Stimulated activated CD4-positive, alpha-beta T cell treated with anti-CD3 and anti-CD28 coated beads, Interleukin-15, amount 100 ng/mL, for 24 hours (primary cell): ENCODE data around the gene ITLN2.
"Not testable (repeated sequence)": the region's sequence is repeated elsewhere in the genome, so short reads cannot be mapped to it uniquely, and the experiment has no call there.

Experiments used
- DNase-seq: peaks from one replicate; pipeline ENCODE4 v3.0.0-alpha.2; 2020

The ITLN2 gene

GRCh38 chr1:160904783-160905616, 49.6 kb downstream of the ITLN2 start:
- DNase-seq = no peak

DNA sequence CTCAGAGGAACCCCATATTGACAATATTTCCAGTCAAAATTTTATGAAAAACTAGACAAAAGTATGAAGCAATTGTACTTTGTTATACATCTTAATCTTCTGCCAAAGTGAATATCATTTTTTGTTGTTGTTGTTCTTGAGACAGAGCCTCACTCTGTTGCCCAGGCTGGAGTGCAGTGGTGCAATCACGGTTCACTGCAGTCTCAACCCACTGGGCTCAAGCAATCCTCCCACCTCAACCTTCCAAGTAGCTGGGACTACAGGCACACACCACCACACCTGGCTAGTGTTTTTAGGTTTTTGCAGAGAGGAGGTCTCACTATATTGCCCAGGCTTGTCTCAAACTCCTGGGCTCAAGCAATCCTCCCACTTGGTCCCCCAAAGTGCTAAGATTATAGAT, 52.4 kb downstream of the ITLN2 start:
- DNase-seq = not testable (repeated sequence)

DNA sequence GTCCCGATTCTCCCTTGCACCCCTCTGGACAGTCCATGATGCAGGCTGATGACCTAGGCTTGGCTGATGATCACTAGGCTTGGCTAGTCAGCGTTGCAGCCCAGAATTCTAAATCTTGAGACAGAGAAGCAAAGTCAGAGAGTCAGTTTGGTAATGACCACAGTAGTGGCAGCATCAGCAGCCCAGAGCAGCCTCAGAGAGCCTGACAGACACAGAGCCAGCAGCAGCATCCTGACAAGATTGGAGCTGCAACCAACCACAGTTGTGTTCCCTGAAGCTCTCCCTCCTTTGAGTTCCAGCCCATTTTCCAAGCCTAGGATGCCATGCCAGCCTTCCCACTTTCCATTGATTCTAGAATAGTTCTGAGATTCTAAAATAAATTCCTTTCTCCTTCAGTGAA, 52.8 kb downstream of the ITLN2 start:
- no peak for DNase-seq

DNA sequence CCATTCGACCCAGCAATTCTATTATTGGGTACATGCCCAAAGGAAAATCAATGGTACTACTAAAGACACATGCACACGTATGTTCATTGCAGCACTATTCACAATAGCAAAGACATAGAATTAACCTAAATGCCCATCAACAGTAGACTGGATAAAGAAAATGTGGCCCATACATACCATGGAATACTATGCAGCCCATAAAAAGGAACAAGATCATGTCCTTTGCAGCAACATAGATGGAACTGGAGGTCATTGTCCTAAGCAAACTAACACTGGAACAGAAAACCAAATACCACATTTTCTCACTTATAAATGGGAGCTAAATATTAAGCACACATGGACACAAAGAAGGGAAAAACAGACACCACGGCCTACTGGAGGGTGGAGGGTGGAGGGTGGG, 53.9 kb downstream of the ITLN2 start:
- not testable (repeated sequence) for DNase-seq
